Transverse colon (tissue), 4 donors: Measurements from ENCODE around the gene ALPG. TPM values are rescaled to one million over a fixed set of nuclear protein-coding genes. Genes with fewer than 3 reads are reported as not detected.
"Not testable (repeated sequence)": the region's sequence is repeated elsewhere in the genome, so short reads cannot be mapped to it uniquely, and the experiment has no call there.

ENCODE experiments used
- DNase-seq: peaks from one replicate; pipeline ENCODE4 v3.0.0-alpha.2; 2019
- H3K27ac ChIP-seq, 4 donors: fragments of 200-600 bp; sonication (generic); 2 replicates each; pipeline ENCODE4 v1.5.1; 2016 to 2018; ENCODE audit warnings: inconsistent platforms in 4 of 4
- H3K27me3 ChIP-seq: fragments of 200-600 bp; sonication (generic); 2 replicates; pipeline ENCODE4 v1.5.1; 2017; ENCODE audit warnings: inconsistent platforms
- H3K36me3 ChIP-seq, 4 donors: fragments of 200-600 bp; sonication (generic); 2 replicates each; pipeline ENCODE4 v1.5.1; 2017 to 2019; ENCODE audit warnings: inconsistent platforms in 4 of 4
- H3K4me1 ChIP-seq, 4 donors: fragments of 200-600 bp; sonication (generic); 2 replicates each; pipeline ENCODE4 v1.5.1; 2017 to 2020; ENCODE audit warnings: inconsistent platforms in 4 of 4
- H3K4me3 ChIP-seq, 4 donors: fragments of 200-600 bp; sonication (generic); 1 replicate in 1 of 4; 2 replicates in 3 of 4; pipeline versions ENCODE4 v1.5.1 to v1.6.1; 2017 to 2019; ENCODE audit warnings: inconsistent platforms in 4 of 4
- H3K9me3 ChIP-seq, 2 donors: fragments of 200-600 bp; sonication (generic); 2 replicates each; pipeline ENCODE4 v1.5.1; 2017 to 2019; ENCODE audit warnings: inconsistent platforms in 2 of 2
- EP300 ChIP-seq: sonication (generic); formaldehyde crosslinking; IDR thresholded peaks from one replicate; pipeline ENCODE4 v1.6.1; 2017; ENCODE audit warnings: antibody characterized with exemption, low read depth
- POLR2A ChIP-seq: fragments of 450-650 bp; IDR thresholded peaks from one replicate; pipeline ENCODE4 v1.6.1; 2016; ENCODE audit warnings: antibody characterized with exemption, mild to moderate bottlenecking, moderate library complexity
- POLR2AphosphoS5 ChIP-seq, 3 donors: sonication (generic); formaldehyde crosslinking; IDR thresholded peaks; one replicate each; pipeline ENCODE4 v1.6.1; 2016; ENCODE audit warnings: antibody characterized with exemption in 3 of 3
- WGBS, 2 donors: methylation state at CpG; one replicate each; pipeline ENCODE4 v1.1.5; 2018; ENCODE audit warnings: low coverage in 1 of 2; 5-methylcytosine and 5-hydroxymethylcytosine counted together
- in situ Hi-C, 4 donors: fragments of 200-750 bp; cut with MboI; loops; one replicate each; pipeline versions ENCODE4 v1.15.0 to v1.15.1; 2017; ENCODE audit warnings: low sequenced_read_pairs in 3 of 4, low pct_ligation_motif_present in 1 of 4, low pct_unique_long_range_greater_than_20kb in 1 of 4
- intact Hi-C: fragments of 100-400 bp; cut with DNase I; formaldehyde crosslinking; loops from one replicate; pipeline ENCODE4 v1.15.1; 2023; ENCODE audit warnings: low total_unique reads
- total RNA-seq, 4 donors: library from RNA; depleted of rRNA; stranded (reverse); fragments of >200 nt; gene quantifications; one replicate each; pipeline ENCODE4 v1.1.0, GENCODE V29; 2016
- TF ChIP-seq, protein P1 (sequence below), 5 experiments: fragments of 200-600 bp in 3 of 5; fragments of 450-650 bp in 2 of 5; sonication (generic) in 3 of 5; IDR thresholded peaks; 1 replicate in 2 of 5; 2 replicates in 3 of 5; pipeline ENCODE4 v1.5.1; 2016 to 2017; ENCODE audit warnings: antibody characterized with exemption in 5 of 5, inconsistent platforms in 3 of 5, mild to moderate bottlenecking in 2 of 5, moderate library complexity in 1 of 5

ALPG gene
- total RNA-seq, 4 donors from 2014 or later: not detected

DNA sequence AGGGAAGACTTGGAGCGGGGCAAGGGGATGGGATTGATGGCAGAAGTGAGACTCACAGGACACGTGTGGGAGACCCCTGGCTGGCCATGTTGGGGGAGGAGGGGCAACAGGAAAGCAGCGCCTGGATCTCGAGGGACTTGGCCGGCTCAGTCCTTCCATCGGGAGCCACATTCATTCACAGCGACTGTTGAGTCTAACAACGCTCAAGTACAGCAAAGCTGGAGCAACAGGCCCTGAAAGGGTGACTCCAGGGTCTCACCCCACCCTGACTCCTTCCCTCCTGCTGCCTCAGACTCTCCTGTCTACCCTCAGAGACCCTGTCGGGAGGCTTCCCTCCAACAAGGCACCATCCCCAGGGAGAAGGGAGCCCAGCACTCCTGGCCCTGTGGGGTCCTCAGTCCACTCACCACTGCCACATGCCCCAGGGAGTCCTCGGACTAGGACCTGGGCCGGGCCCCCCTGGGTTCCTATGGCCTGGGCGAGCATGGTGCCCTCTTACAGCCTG is 34.6 kb downstream of the ALPG start:
- DNase-seq: no peak
- no peak overlapping the region for H3K4me3 ChIP-seq
- no peak overlapping the region for H3K27ac ChIP-seq
- WGBS, 2 donors: 76 to 100% methylated on average over 1 to 12 of the region's 12 CpGs
- no peaks in the 10 kb centered on the region for H3K36me3 ChIP-seq
- TF ChIP-seq POLR2A: no peak
- TF ChIP-seq, protein P1, sequence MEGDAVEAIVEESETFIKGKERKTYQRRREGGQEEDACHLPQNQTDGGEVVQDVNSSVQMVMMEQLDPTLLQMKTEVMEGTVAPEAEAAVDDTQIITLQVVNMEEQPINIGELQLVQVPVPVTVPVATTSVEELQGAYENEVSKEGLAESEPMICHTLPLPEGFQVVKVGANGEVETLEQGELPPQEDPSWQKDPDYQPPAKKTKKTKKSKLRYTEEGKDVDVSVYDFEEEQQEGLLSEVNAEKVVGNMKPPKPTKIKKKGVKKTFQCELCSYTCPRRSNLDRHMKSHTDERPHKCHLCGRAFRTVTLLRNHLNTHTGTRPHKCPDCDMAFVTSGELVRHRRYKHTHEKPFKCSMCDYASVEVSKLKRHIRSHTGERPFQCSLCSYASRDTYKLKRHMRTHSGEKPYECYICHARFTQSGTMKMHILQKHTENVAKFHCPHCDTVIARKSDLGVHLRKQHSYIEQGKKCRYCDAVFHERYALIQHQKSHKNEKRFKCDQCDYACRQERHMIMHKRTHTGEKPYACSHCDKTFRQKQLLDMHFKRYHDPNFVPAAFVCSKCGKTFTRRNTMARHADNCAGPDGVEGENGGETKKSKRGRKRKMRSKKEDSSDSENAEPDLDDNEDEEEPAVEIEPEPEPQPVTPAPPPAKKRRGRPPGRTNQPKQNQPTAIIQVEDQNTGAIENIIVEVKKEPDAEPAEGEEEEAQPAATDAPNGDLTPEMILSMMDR (IDR thresholded peaks at IDR 0.05): no peak
- TF ChIP-seq POLR2AphosphoS5 (IDR thresholded peaks at IDR 0.05): no peak
- no peak for TF ChIP-seq EP300
- no peaks in the 10 kb centered on the region for H3K9me3 ChIP-seq
- in situ Hi-C loops (loop anchor here in 1 of 4 donors (25.0 kb wide), 1 partner anchor 529 kb away; no protein-coding TSS in a partner anchor), intact Hi-C loops (loop anchor here (5.0 kb wide), 1 partner anchor 81 kb away; the partner anchor contains the start of gene PRSS56)
- no peaks in the 10 kb centered on the region for H3K4me1 ChIP-seq
- H3K27me3 ChIP-seq: peaks cover 5% of the 10 kb centered on the region

- H3K36me3 ChIP-seq, H3K4me1 ChIP-seq, H3K27ac ChIP-seq, H3K27me3 ChIP-seq, H3K9me3 ChIP-seq, H3K4me3 ChIP-seq, DNase-seq: not testable (repeated sequence)
- intact Hi-C loops (loop anchor here (5.0 kb wide), 1 partner anchor 80 kb away; the partner anchor contains the start of gene PRSS56), in situ Hi-C loops (loop anchor here in 1 of 4 donors (25.0 kb wide), 1 partner anchor 530 kb away; no protein-coding TSS in a partner anchor)
- 74% methylated on average over 4 of the region's 10 CpGs; no CpG with 5 or more reads in 1 of the 2 donors for WGBS, 2 donors
Measured at GRCh38 chr2:232441922-232442321, 35.3 kb downstream of the ALPG start.

- not testable (repeated sequence) for H3K9me3 ChIP-seq, DNase-seq, H3K27me3 ChIP-seq, H3K27ac ChIP-seq, H3K36me3 ChIP-seq, H3K4me3 ChIP-seq, H3K4me1 ChIP-seq
- WGBS, 2 donors: 71% methylated on average over 12 of the region's 13 CpGs; no CpG with 5 or more reads in 1 of the 2 donors
- in situ Hi-C loops: loop anchor here in 1 of 4 donors (25.0 kb wide), 1 partner anchor 530 kb away; no protein-coding TSS in a partner anchor
- intact Hi-C loops: loop anchor here (5.0 kb wide), 1 partner anchor 80 kb away; the partner anchor contains the start of gene PRSS56
Measured at GRCh38 chr2:232442431-232442830, 35.8 kb downstream of the ALPG start.

GRCh38 chr2:232443047-232443446 is 36.4 kb downstream of the ALPG start:
- H3K27me3 ChIP-seq, H3K4me1 ChIP-seq, H3K27ac ChIP-seq, H3K36me3 ChIP-seq, DNase-seq, H3K4me3 ChIP-seq, H3K9me3 ChIP-seq: not testable (repeated sequence)
- in situ Hi-C loops (loop anchor here in 1 of 4 donors (25.0 kb wide), 1 partner anchor 531 kb away; no protein-coding TSS in a partner anchor), intact Hi-C loops (loop anchor here (5.0 kb wide), 1 partner anchor 79 kb away; the partner anchor contains the start of gene PRSS56)
- 65% methylated on average over 4 of the region's 13 CpGs; no CpG with 5 or more reads in 1 of the 2 donors for WGBS, 2 donors

GRCh38 chr2:232443669-232444408 is 37.2 kb downstream of the ALPG start:
- DNase-seq: not testable (repeated sequence)

More at GRCh38 chr2:232443669-232444408, 37.2 kb downstream of the ALPG start:
- H3K4me1 ChIP-seq, H3K9me3 ChIP-seq, H3K27ac ChIP-seq, H3K36me3 ChIP-seq, H3K27me3 ChIP-seq, H3K4me3 ChIP-seq: not testable (repeated sequence)
- intact Hi-C loops (loop anchor here (5.0 kb wide), 1 partner anchor 78 kb away; the partner anchor contains the start of gene PRSS56), in situ Hi-C loops (loop anchor here in 1 of 4 donors (25.0 kb wide), 1 partner anchor 532 kb away; no protein-coding TSS in a partner anchor)
- WGBS, 2 donors: 61% methylated on average over 17 of the region's 21 CpGs; no CpG with 5 or more reads in 1 of the 2 donors
